Measurements from ENCODE around the gene DUT. TPM values are rescaled to one million over a fixed set of nuclear protein-coding genes. Genes with fewer than 3 reads are reported as not detected.

Gene DUT
- total and polyA plus RNA-seq, 2 experiments from 2014 or later, result 82.5 to 420 TPM

GRCh38 chr15:48315041-48315440 lies 16.2 kb upstream of the DUT start:
- Mint-ChIP-seq H3K9me3 (no peaks in the 10 kb centered on the region), H3K4me3 (no peak overlapping the region), H3K36me3 (ENCODE audit: low read depth) (no peaks in the 10 kb centered on the region; the same call in 2 of the 3 replicates), H3K4me1 (peaks cover 36% of the 10 kb centered on the region), H3K27me3 (ENCODE audit: insufficient read depth, low read depth, poor library complexity) (peaks cover 2% of the 10 kb centered on the region), H3K27ac (no peak overlapping the region)
- H3K27me3 ChIP-seq (ENCODE audit: insufficient read depth), result no peaks in the 10 kb centered on the region
- DNase-seq (ENCODE audit: low spot score) (peak; percentile 54), ATAC-seq (peak; percentile 91)
- no peaks in the 10 kb centered on the region for H3K79me2 ChIP-seq (replicated peaks; ENCODE audit: insufficient read depth)
- peak overlapping the region; percentile 54; the same call in 1 of the 2 replicates for H2AFZ ChIP-seq
- TF ChIP-seq ZNF462 (CRISPR knock-in tag; IDR thresholded peaks at IDR 0.05) (no peak), ZNF114 (CRISPR knock-in tag; IDR thresholded peaks at IDR 0.05) (no peak), JUNB (IDR thresholded peaks at IDR 0.05; ENCODE audit: unreplicated experiment) (no peak), EZH2 (IDR thresholded peaks at IDR 0.05; ENCODE audit: low read depth, unreplicated experiment) (no peak), EZH2phosphoT487 (IDR thresholded peaks at IDR 0.05; ENCODE audit: unreplicated experiment) (no peak), CREB1 (CRISPR knock-in tag; IDR thresholded peaks at IDR 0.05; ENCODE audit: low read depth) (no peak), STAT1 (IDR thresholded peaks at IDR 0.05; ENCODE audit: unreplicated experiment) (no peak), CTCF (conservative IDR thresholded peaks at IDR 0.05; ENCODE audit: low read depth in 2 of 2) (no peak), POLR2AphosphoS5 (IDR thresholded peaks at IDR 0.05; ENCODE audit: low read depth) (no peak)
- TF ChIP-seq, protein P1, sequence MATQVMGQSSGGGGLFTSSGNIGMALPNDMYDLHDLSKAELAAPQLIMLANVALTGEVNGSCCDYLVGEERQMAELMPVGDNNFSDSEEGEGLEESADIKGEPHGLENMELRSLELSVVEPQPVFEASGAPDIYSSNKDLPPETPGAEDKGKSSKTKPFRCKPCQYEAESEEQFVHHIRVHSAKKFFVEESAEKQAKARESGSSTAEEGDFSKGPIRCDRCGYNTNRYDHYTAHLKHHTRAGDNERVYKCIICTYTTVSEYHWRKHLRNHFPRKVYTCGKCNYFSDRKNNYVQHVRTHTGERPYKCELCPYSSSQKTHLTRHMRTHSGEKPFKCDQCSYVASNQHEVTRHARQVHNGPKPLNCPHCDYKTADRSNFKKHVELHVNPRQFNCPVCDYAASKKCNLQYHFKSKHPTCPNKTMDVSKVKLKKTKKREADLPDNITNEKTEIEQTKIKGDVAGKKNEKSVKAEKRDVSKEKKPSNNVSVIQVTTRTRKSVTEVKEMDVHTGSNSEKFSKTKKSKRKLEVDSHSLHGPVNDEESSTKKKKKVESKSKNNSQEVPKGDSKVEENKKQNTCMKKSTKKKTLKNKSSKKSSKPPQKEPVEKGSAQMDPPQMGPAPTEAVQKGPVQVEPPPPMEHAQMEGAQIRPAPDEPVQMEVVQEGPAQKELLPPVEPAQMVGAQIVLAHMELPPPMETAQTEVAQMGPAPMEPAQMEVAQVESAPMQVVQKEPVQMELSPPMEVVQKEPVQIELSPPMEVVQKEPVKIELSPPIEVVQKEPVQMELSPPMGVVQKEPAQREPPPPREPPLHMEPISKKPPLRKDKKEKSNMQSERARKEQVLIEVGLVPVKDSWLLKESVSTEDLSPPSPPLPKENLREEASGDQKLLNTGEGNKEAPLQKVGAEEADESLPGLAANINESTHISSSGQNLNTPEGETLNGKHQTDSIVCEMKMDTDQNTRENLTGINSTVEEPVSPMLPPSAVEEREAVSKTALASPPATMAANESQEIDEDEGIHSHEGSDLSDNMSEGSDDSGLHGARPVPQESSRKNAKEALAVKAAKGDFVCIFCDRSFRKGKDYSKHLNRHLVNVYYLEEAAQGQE (IDR thresholded peaks at IDR 0.05; ENCODE audit: unreplicated experiment), result no peak
- H3K9me2 ChIP-seq (ENCODE audit: insufficient read depth), result peaks cover 9% of the 10 kb centered on the region; the same call in 1 of the 2 replicates
- no peak overlapping the region for H3K27ac ChIP-seq (ENCODE audit: low read depth)
- H3K4me2 ChIP-seq, result no peak overlapping the region
- H3K36me3 ChIP-seq (ENCODE audit: insufficient read depth), result no peaks in the 10 kb centered on the region
- no peak overlapping the region for H3K4me3 ChIP-seq
- no peaks in the 10 kb centered on the region for H3F3A ChIP-seq (replicated peaks; ENCODE audit: low read depth)
- H4K20me1 ChIP-seq (replicated peaks; ENCODE audit: insufficient read depth), result no peaks in the 10 kb centered on the region
- peaks cover 7% of the 10 kb centered on the region; the same call in 1 of the 2 replicates for H3K4me1 ChIP-seq (ENCODE audit: insufficient read depth)
